ENCODE data around the gene TCEAL5.

DNA sequence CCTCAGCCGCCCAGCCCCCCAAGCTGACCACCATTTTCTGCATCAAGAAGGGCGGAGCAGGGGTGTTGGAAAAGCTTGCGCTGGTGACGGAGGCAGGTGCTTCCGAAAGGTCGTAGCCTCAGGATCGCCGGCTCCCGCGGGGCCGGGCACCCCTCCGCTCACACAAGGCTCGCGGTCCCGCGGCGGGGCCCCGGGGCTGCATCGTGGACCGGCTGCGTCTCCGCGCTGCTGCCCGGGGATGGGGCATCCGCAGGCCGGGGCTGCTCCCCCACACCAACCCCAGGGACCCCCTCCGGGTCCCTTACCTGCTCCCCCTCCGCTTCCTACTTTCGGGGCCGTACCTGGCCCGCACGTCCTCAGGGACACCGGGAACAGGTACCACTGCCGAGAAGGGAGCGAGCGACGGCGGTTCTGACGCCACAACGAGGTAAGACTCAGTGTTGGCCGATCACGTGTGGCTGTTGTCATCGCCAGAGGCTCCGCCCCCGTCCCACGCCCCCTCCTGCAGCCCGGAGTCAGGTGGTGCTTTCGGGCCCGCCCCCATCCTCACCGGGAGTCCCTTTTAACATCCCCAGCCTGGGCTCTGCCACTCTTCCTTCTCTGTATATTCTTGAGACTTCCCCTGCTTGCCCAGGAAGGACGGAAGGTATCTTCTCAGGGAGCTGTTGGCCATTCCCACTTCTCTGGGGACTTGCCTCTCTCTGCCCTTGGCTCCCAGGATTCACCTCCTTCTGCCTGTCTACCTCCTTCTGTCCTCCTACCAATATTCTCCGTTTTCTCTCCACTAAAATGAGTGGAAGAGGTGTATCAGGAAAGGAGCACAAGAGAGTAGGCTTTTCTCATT lies 34.2 kb upstream of the TCEAL5 start, which contains the start of gene BEX2:
- no peak for TF ChIP-seq CBX5 (IDR thresholded peaks at IDR 0.05; ENCODE audit: low read depth, low read length)
- TF ChIP-seq GABPA (IDR thresholded peaks at IDR 0.05; ENCODE audit: borderline replicate concordance, insufficient read depth, low read length), result no peak
- TF ChIP-seq POLR2A (IDR thresholded peaks at IDR 0.05; ENCODE audit: control extremely low read depth in 1 of 2, low read depth in 2 of 2, low read length in 2 of 2), result peak; percentile 80 to 88
- TF ChIP-seq, protein P1, sequence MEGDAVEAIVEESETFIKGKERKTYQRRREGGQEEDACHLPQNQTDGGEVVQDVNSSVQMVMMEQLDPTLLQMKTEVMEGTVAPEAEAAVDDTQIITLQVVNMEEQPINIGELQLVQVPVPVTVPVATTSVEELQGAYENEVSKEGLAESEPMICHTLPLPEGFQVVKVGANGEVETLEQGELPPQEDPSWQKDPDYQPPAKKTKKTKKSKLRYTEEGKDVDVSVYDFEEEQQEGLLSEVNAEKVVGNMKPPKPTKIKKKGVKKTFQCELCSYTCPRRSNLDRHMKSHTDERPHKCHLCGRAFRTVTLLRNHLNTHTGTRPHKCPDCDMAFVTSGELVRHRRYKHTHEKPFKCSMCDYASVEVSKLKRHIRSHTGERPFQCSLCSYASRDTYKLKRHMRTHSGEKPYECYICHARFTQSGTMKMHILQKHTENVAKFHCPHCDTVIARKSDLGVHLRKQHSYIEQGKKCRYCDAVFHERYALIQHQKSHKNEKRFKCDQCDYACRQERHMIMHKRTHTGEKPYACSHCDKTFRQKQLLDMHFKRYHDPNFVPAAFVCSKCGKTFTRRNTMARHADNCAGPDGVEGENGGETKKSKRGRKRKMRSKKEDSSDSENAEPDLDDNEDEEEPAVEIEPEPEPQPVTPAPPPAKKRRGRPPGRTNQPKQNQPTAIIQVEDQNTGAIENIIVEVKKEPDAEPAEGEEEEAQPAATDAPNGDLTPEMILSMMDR (IDR thresholded peaks at IDR 0.05; ENCODE audit: control extremely low read depth in 1 of 3, insufficient read depth in 1 of 3, low read depth in 1 of 3, low read length in 3 of 3), result no peak
- TF ChIP-seq SRF (IDR thresholded peaks at IDR 0.05; ENCODE audit: low read depth, low read length), result no peak
